Activated effector memory CD4-positive, alpha-beta T cell treated with Interleukin-2 at 50 U/mL for 16 hours (primary cell): ENCODE data around the gene TMIGD2.

Experiments
- DNase-seq: peaks from one replicate; pipeline ENCODE4 v3.0.0-alpha.2; 2020

Gene TMIGD2

GRCh38 chr19:4326215-4326836, 24.1 kb upstream of the TMIGD2 start:
- no peak for DNase-seq

DNA sequence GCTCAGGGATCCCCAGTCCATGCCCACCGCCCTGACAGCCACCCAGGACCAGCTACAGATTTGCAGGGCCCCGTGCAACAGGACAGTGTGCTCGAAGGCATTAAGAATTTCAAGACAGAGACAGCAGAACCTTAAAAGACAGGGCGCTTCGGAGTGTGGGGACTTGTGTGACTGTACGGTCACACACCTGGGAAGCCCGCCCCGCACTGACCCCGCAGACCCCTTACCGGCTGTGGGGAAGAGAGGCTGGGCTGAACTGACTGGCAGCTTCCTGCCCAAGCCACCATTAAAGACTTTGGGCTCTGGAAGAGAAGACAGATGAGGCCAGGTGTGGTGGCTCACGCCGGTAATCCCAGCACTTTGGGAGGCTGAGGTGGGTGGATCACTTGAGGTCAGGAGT, 22.0 kb upstream of the TMIGD2 start:
- no peak for DNase-seq

DNA sequence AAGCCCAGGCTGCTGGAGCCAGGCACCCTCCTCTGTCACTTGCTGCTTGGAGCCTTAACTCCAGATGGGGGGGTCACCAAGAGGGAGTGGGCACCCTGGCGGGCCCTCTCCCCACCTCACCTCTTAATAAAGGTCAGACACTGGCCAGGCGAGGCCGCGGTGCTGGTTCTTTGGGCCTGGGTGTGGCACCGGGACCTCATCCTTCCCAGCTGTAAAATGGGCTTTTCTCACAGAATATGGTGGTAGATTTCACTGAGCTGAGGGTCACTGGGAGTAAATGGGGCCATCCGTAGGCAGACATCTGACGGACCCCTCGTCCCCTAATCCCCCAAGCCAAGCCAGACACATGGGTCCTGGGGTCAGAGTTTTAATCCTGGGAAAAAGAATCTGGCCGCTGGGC, 21.5 kb upstream of the TMIGD2 start:
- DNase-seq, result no peak

- no peak for DNase-seq
Measured at GRCh38 chr19:4322942-4323665, 20.9 kb upstream of the TMIGD2 start.

- no peak for DNase-seq
Measured at GRCh38 chr19:4320419-4320818, 18.2 kb upstream of the TMIGD2 start.

- no peak for DNase-seq
Measured at GRCh38 chr19:4319067-4319718, 17.0 kb upstream of the TMIGD2 start.

- no peak for DNase-seq
Measured at GRCh38 chr19:4318460-4318859, 16.3 kb upstream of the TMIGD2 start.

GRCh38 chr19:4316956-4317355, 14.8 kb upstream of the TMIGD2 start:
- no peak for DNase-seq

DNA sequence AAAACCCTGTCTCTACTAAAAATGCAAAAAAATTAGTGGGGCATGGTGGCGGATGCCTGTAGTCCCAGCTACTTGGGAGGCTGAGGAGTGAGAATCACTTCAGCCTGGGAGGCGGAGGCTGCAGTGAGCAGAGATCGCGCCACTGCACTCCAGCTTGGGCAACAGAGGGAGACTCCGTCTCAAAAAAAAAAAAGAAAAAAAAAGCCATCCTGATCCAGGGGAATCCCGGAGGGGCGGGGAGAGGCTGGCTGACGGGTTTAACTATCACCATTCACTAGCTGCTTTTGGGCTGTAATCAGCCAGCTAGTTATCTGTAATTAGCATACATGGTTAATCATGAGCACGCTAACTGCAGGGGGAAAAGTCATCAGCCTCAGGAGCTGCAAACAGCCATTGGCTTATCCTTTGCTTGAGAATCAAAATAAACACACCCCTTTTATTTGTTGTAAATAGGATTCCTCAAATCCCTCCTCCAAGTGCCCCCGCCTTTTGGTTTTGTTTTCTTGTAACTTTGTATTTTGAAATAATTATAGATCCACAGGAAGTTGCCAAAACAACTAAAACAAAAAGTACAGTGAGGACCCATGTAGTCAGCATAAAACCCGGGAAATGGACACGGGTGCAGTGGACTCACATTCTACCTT, 11.8 kb upstream of the TMIGD2 start:
- no peak for DNase-seq

- DNase-seq, result no peak
Measured at GRCh38 chr19:4310247-4311121, 8.3 kb upstream of the TMIGD2 start.

- DNase-seq, result no peak
Measured at GRCh38 chr19:4305659-4306058, 3.5 kb upstream of the TMIGD2 start.

DNA sequence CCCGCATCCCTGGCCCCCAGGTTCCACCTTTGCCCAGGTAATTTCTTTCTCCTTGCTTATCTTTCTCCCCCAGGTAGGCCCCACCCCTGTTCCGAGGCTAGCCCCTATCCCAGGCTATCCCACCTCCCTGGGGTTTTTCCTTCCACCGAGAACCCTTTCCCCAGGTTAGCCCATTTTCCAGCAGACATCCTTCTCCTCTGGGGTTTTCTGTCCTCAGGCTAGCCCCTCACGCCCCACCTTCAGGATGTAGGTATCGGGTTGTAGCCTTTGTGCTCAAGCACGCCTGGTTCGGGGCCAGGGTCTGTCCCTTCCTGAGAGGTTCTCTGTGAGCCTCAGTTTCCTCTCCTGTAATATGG, 3.0 kb upstream of the TMIGD2 start:
- no peak for DNase-seq

DNA sequence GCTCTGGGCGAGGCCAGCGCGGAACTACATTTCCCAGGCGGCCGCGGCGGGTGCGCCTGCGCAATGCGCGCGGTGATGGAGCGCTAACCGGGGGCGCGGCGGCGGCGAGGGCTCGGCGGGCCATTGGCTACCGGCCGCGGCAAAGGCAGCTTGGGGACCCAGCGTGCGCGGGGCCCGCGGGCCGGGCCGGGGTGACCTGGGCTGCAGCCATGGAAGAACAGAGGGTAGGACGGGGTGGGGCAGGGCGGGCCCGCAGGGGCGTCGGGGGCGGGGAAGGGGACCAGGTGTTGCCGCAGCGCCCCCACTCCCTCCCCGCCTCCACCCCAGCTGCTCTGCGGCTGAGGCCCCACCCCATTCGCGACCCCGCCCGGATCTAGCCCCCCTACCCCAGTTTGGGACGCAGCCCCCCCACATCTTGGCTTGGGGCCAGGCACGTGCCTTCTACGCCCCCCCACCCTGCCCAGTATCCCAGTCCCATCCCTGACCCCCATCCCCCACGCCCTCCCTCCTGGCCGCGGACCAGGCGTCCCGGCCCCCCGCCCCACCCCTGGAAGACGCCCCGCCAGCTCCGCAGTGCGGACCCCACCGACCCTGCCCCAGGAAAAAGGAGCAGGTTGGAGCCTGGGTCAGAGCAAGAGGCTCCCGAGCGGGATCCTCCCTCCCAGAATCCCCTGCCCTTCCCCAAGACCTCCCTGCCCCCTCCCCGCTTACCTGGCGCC, 2.5 kb upstream of the TMIGD2 start, which contains the start of gene FSD1:
Gene FSD1 (plus strand): TSS at position 61 of the 719 bp plus-strand sequence. CDS start 149 bp downstream, at position 210.
- peak; percentile 20 for DNase-seq

DNA sequence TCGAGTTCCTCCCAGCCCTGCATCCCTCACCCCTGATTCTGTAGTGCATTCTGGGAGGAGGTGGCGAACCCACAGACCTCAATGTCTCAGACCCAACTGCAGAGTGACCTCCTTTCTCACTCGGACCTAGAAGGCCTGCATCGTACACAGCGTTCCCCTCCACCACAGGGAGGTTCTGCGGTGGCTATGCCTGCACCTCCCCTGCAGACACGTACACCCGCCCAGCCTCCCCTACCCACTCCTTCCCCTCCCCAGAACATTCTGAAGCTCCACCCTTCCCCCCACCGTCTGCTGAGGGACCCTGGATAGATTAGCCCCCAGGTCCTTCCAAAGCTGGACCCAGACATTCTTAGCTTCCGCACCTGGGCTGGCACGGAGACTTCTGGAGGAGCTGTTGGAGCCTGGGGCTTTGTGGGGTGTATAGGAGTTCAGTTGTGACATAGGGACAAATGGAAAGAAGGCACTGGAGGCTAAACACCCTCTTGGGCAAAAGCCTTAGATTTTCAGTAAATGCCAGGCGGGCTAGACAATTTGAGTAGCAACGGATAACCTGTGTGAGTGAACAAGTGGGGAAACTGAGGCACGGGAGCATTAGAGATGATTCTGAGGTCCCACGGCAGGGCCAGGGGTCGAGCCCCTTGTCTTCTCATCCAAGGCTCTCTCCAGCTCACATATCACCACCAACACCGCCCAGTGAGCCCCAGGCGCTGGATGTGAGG, 1.8 kb upstream of the TMIGD2 start:
- DNase-seq, result no peak

DNA sequence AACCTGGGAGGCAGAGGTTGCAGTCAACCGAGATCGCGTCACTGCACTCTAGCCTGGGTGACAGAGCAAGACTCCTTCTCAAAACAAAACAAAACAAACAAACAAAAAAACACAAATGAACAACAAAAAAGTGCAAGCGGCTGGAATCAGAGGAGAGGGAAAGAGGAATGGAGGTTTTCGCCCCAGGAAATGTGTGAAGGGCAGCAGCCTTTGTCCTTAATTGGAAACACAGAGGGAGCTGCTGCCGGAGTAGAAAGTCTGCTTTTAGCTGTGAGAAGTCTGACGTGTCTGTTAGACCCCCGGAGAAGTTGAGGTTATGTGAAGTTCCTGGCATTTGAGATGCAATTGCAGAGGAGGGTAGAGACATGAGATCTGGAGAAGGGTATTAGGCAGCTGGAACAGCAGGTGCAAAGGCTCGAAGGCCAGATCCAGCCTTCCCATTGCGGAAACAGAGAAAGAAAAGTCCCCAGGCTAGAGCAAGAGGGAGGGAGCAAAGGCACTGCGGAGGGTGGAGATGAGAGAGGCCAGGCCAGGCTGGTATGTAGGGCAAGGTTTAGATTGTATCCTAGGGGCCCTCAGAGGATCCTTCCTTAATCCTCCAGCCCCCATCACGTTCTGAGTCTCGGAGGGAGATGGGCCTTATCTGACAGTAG, 473 bp downstream of the TMIGD2 start:
- no peak for DNase-seq

DNA sequence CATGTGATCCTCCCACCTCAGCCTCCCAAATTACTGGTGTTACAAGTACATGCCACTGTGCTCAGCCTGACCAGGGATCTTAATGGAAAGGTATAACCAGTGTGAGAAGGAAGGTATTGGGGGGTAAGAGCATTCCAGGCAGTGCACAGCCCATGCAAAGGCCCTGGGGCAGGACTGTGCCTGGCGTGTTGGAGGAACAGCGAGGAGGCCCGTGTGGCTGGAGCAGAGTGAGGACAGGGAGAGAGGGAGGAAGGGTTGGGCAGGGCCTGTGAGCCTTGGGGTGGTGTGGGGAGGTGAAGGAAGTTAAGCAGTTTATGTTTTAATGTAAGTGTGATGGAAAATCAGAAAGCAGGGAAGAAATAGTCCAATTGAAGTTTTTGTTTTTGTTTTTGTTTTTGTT, 1.6 kb downstream of the TMIGD2 start:
- no peak for DNase-seq

- DNase-seq, result no peak
Measured at GRCh38 chr19:4298810-4299550, 3.2 kb downstream of the TMIGD2 start.

DNA sequence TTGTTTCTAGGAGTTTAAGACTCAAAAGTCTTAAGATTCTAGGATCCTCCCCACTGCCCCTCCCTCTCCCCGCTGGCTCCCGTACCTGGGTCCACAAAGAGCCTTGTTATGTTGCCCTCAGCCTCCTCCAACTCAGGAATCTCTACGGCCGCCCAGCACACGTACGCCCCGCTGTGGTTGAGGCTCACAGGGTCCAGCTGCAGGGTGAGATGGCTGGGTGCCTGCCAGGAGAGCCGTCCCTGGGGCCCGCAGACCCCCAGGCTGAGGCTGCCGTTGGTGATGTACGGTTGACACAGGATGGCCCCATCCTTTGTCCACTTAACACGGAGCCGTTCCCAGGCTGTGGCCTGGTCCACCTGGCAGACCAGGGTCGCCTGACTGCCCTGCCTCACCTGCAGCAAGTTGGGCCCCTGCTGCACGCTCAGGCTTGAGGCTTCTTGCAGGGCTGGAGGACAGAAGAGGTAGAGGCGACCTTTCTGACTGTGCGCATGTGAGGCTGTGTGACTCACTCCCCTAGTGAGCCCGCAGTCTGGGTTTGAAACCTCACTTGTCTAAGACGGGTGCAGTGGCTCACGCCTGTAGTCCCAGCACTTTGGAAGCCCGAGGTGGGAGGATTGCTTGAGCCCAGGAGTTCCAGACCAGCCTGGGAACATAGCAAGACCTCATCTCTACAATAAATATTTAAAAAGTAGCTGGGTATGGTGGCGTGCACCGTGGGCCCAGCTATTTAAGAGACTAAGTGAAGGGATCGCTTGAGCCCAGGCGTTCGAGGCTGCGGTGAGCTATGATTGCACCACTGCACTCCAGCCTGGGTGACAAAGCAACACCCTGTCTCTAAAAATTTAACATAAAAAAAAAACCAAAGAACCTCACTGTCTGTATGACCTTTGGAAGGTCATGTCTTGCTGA, 4.0 kb downstream of the TMIGD2 start:
- DNase-seq, result no peak
